Suprapubic skin (tissue), 4 donors: ENCODE data around the gene KCNJ4. TPM values are rescaled to one million over a fixed set of nuclear protein-coding genes. Genes with fewer than 3 reads are reported as not detected.
A peak's percentile ranks its signal among the peaks of the same experiment; 100 is the strongest.

Source experiments
- DNase-seq, 2 donors: peaks; one replicate each; pipeline ENCODE4 v3.0.0-alpha.2; 2019; ENCODE audit warnings: low spot score in 2 of 2
- H3K27ac ChIP-seq: fragments of 200-600 bp; sonication (generic); one replicate; pipeline ENCODE4 v1.5.1; 2019
- H3K27me3 ChIP-seq: fragments of 200-600 bp; sonication (generic); one replicate; pipeline ENCODE4 v1.5.1; 2019
- H3K36me3 ChIP-seq: fragments of 200-600 bp; sonication (generic); one replicate; pipeline ENCODE4 v1.5.1; 2019
- H3K4me1 ChIP-seq: fragments of 200-600 bp; sonication (generic); one replicate; pipeline ENCODE4 v1.5.1; 2019
- H3K4me3 ChIP-seq: fragments of 200-600 bp; sonication (generic); one replicate; pipeline ENCODE4 v1.5.1; 2019; ENCODE audit warnings: mild to moderate bottlenecking
- H3K9me3 ChIP-seq: fragments of 200-600 bp; sonication (generic); one replicate; pipeline ENCODE4 v1.5.1; 2019
- CTCF ChIP-seq, 2 donors: fragments of 200-600 bp in 1 of 2; fragments of 450-650 bp in 1 of 2; sonication (generic) in 1 of 2; IDR thresholded peaks; one replicate each; pipeline ENCODE4 v1.5.1; 2016 to 2019; ENCODE audit warnings: antibody characterized with exemption in 2 of 2, mild to moderate bottlenecking in 1 of 2, moderate library complexity in 1 of 2
- EP300 ChIP-seq: sonication (generic); formaldehyde crosslinking; IDR thresholded peaks from one replicate; pipeline ENCODE4 v1.6.1; 2017; ENCODE audit warnings: antibody characterized with exemption
- POLR2A ChIP-seq, 2 donors: fragments of 450-650 bp; IDR thresholded peaks; one replicate each; pipeline ENCODE4 v1.6.1; 2017; ENCODE audit warnings: antibody characterized with exemption in 2 of 2, mild to moderate bottlenecking in 2 of 2, moderate library complexity in 2 of 2
- POLR2AphosphoS5 ChIP-seq, 3 donors: sonication (generic); formaldehyde crosslinking; IDR thresholded peaks; one replicate each; pipeline ENCODE4 v1.6.1; 2017; ENCODE audit warnings: antibody characterized with exemption in 3 of 3
- WGBS: methylation state at CpG from one replicate; pipeline ENCODE4 v1.1.5; 2018; 5-methylcytosine and 5-hydroxymethylcytosine counted together
- total RNA-seq, 4 donors: library from RNA; depleted of rRNA; stranded (reverse); fragments of >200 nt; gene quantifications; one replicate each; pipeline ENCODE4 v1.1.0, GENCODE V29; 2016

The KCNJ4 gene
- total RNA-seq, 4 donors from 2014 or later, result 0.21 to 0.55 (median 0.32) TPM; not detected in 1

DNA sequence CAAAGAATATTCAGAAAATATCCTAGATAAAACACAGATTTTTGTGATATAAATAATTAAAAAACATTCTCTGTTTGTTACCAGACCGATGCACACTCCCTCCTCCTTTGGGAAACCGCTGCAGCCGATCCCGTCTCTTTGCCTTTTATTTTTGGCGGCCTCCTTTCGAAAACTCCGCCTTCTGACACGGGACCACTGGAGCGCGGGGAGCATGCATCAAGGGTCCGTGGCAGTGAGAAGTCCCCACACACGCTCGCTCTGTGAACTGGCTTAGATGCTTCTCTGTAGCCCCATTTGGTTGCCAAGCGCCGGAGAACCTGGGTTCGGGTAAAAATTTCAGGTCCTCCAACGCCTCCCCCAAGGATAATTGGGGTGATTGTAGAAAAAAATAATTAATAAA lies 34.1 kb upstream of the KCNJ4 start:
- H3K9me3 ChIP-seq, result no peaks in the 10 kb centered on the region
- WGBS, result 94% methylated on average over 17 of the region's 17 CpGs
- no peaks in the 10 kb centered on the region for H3K27me3 ChIP-seq
- no peak overlapping the region for H3K4me3 ChIP-seq
- no peak for DNase-seq
- H3K27ac ChIP-seq, result no peak overlapping the region
- H3K36me3 ChIP-seq, result peaks cover 100% of the 10 kb centered on the region
- TF ChIP-seq POLR2A (IDR thresholded peaks at IDR 0.05) (no peak), EP300 (no peak), CTCF (IDR thresholded peaks at IDR 0.05) (no peak), POLR2AphosphoS5 (IDR thresholded peaks at IDR 0.05) (no peak)
- peaks cover 18% of the 10 kb centered on the region for H3K4me1 ChIP-seq

GRCh38 chr22:38487946-38488345 lies 32.9 kb upstream of the KCNJ4 start:
- H3K36me3 ChIP-seq, result peaks cover 100% of the 10 kb centered on the region
- no peak for DNase-seq
- H3K27me3 ChIP-seq, result no peaks in the 10 kb centered on the region
- peaks cover 18% of the 10 kb centered on the region for H3K4me1 ChIP-seq
- no peaks in the 10 kb centered on the region for H3K9me3 ChIP-seq
- H3K27ac ChIP-seq, result no peak overlapping the region
- 80% methylated on average over 6 of the region's 6 CpGs for WGBS
- TF ChIP-seq POLR2A (IDR thresholded peaks at IDR 0.05) (no peak), CTCF (IDR thresholded peaks at IDR 0.05) (no peak), POLR2AphosphoS5 (IDR thresholded peaks at IDR 0.05) (no peak), EP300 (no peak)
- H3K4me3 ChIP-seq, result no peak overlapping the region

DNA sequence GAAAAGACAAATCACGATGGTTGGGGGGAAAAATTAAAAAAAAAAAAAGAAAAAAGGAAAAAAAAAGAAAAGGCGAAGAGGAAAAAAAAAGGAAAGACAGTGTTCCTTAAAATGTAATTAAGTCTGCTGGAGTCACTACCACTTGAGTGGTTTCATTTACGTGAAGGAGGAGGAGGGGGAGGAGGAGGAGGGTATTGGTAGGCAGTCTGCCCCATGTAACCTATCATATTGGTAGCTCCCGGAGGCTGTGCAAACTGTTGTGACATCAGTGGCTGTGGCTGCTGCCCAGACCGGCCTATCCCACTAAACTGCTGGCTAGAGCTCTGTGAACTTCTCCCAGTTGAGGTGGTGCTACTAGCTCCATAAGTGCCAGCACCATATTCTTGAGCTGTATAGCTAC lies 30.8 kb upstream of the KCNJ4 start:
- Histone ChIP-seq H3K36me3 (peaks cover 100% of the 10 kb centered on the region), H3K4me3 (no peak overlapping the region), H3K27me3 (no peaks in the 10 kb centered on the region), H3K27ac (no peak overlapping the region), H3K4me1 (peaks cover 10% of the 10 kb centered on the region), H3K9me3 (no peaks in the 10 kb centered on the region)
- WGBS, result 66% methylated on average over 5 of the region's 5 CpGs
- DNase-seq, result peak in 1 of 2 donors; percentile 29
- TF ChIP-seq POLR2A (IDR thresholded peaks at IDR 0.05), result no peak
- TF ChIP-seq POLR2AphosphoS5 (IDR thresholded peaks at IDR 0.05), result no peak
- TF ChIP-seq EP300, result no peak
- TF ChIP-seq CTCF (IDR thresholded peaks at IDR 0.05), result no peak

- TF ChIP-seq EP300, result no peak
- TF ChIP-seq POLR2AphosphoS5 (IDR thresholded peaks at IDR 0.05), result no peak
- no peak for TF ChIP-seq POLR2A (IDR thresholded peaks at IDR 0.05)
- no peak for TF ChIP-seq CTCF (IDR thresholded peaks at IDR 0.05)
- 60% methylated on average over 1 of the region's 1 CpG for WGBS
- Histone ChIP-seq H3K27ac (no peak overlapping the region), H3K4me1 (peaks cover 5% of the 10 kb centered on the region), H3K9me3 (no peaks in the 10 kb centered on the region), H3K4me3 (no peak overlapping the region), H3K27me3 (no peaks in the 10 kb centered on the region), H3K36me3 (peaks cover 95% of the 10 kb centered on the region)
- no peak for DNase-seq
Measured at GRCh38 chr22:38484244-38484643, 29.2 kb upstream of the KCNJ4 start.

DNA sequence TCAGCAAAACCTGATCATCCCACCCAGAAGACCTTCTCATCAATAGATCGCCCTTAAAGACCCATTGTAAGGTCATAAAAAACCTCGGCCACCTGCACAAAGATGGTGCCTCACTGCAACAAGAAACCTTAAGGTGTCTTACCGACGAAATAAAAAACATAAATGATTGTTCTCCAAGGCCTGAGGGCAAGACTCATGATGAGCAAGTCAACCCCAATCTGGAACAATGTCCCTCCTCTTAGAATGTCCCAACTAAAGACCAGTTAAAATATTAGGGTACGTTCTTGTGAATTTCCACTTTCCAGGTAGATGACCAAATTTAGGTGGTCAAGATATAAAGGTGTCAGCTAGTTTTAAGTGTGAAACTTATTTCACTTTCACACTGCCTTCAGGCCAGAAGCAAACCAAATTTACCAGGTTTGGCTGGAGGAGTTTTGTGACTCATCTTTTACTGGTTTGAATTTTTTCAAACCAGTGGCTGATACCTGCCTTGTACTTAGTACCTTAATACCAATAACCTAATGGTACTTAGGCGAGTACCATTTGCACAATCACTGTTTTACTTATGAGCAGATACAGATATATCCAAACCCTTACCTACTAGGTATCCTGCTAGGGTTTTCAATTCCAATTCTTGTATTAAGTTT lies 27.8 kb upstream of the KCNJ4 start:
- H3K27me3 ChIP-seq, result no peaks in the 10 kb centered on the region
- WGBS, result 92% methylated on average over 6 of the region's 6 CpGs
- TF ChIP-seq POLR2A (IDR thresholded peaks at IDR 0.05), result no peak
- DNase-seq, result peak in 1 of 2 donors; percentile 26
- no peak overlapping the region for H3K27ac ChIP-seq
- H3K36me3 ChIP-seq, result peaks cover 82% of the 10 kb centered on the region
- H3K9me3 ChIP-seq, result no peaks in the 10 kb centered on the region
- H3K4me1 ChIP-seq, result no peaks in the 10 kb centered on the region
- no peak overlapping the region for H3K4me3 ChIP-seq
